Inflammatory macrophage (primary cell): Measurements from ENCODE around the gene CYP4F8.
"Not testable (repeated sequence)": the region's sequence is repeated elsewhere in the genome, so short reads cannot be mapped to it uniquely, and the experiment has no call there.

ENCODE experiments used
- DNase-seq, 2 donors: peaks; one replicate each; pipeline ENCODE4 v3.0.0-alpha.2; 2020 to 2022

Gene CYP4F8

GRCh38 chr19:15644816-15645215 is 29.8 kb downstream of the CYP4F8 start:
- no peak for DNase-seq

GRCh38 chr19:15649526-15649925 is 34.5 kb downstream of the CYP4F8 start:
- DNase-seq = no peak

DNA sequence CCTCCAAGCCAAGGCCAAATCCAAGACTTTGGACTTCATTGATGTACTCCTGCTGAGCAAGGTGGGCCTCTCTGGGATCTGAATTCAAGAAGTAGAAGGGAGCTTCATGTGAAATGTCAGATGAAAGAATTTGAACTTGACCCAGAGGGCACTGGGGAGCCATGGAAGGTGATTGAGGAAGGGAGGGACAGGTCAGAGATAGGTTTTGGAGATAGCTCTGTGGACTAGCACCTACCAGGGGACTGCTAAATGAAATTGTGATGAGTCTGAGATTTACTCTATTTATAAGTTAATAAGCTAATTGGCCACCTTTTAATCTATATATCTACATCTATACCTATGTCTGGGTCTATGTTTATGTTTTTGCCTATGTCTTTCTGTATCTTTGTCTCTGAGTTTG is 35.1 kb downstream of the CYP4F8 start:
- DNase-seq = not testable (repeated sequence)

DNA sequence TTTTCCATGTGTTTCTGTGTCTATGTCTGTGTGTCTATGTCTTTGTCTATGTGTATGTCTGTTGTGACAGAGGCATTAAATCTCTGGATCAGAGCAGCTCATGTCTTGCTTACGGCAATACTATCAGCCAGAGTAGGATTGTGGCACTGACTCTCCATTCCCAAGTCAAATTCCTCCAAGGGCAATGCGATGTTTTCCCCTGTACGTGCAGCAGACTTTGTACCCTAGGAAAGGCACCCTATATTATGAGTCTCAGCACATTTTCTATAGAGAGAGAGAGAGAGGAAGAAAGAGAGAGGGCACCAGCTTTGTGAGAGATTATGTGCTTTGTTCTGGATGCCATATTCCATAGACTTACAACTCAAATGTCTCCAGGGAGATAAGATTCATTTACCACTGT is 36.8 kb downstream of the CYP4F8 start:
- DNase-seq = no peak

- DNase-seq = no peak
These were observed 37.7 kb downstream of the CYP4F8 start for GRCh38 chr19:15652559-15653278.

DNA sequence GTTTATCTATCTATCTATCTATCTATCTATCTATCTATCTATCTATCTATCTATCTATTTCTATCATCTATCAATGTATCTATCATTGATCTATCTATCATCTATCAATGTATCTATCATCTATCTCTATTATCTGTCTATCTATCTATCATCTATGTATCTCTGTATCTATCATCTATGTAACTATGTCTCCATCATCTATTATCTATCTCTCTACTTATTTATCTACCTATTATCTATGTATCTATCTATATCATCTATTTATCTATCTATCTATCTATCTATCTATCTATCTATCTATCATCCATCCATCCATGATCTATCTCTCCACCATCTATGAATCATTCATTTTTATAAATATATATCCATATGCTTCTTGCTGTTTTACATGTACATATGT is 41.4 kb downstream of the CYP4F8 start:
- DNase-seq = no peak

DNA sequence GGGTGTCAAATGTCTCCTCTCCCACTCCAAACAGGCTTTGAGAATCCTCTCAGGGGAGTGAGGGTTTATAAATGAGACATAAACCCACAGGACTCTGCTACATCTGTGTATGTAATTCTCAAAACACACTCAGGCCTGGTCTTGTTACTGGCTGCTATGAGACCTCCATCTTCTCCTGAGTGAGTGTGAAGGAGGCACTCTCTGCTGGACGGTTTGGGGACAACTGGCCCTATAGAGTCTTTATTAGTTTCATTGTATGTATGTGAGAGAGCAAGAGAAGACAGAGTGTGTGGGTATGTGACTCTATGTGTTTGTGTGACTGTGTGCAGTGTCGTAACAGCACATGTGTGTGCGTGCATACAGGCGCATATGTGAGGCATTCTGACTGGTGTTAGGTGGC is 48.2 kb downstream of the CYP4F8 start:
- no peak for DNase-seq

GRCh38 chr19:15666186-15666585 is 51.2 kb downstream of the CYP4F8 start:
- DNase-seq = no peak

DNA sequence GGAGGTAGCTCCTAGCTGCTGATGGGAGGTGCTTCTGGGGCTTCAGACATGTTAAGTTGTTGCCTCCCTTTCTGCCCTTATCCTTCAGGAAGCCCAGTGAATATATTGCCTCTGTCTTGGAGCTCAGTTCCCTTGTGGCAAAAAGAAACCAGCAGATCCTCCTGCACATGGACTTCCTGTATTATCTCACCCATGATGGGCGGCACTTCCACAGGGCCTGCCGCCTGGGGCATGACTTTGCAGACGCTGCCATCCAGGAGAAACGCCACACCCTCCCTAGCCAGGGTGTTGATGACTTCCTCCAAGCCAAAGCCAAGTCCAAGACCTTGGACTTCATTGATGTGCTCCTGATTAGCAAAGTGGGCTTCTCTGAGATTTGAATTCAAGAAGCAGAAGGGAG is 51.9 kb downstream of the CYP4F8 start:
- peak; percentile 75 to 80 for DNase-seq

DNA sequence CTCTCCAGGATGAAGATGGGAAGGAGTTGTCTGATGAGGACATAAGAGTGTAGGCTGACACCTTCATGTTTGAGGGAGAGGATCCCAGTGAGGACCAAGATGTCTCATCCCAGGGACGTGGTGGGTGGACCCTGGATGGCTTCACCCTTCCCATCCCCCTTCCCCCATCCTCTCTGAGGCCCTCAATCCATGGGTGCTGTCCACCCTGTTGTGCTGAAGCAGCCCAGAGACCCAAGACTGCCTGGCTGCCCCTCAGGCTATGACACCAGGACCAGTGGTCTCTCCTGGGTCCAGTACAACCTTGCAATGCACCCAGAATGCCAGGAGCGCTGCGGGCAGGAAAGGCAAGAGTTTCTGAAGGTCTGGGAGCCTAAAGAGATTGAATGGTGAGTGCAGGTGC is 54.4 kb downstream of the CYP4F8 start:
- DNase-seq = no peak

- peak; percentile 36 to 54 for DNase-seq
These were observed 54.9 kb downstream of the CYP4F8 start for GRCh38 chr19:15669891-15670290.

DNA sequence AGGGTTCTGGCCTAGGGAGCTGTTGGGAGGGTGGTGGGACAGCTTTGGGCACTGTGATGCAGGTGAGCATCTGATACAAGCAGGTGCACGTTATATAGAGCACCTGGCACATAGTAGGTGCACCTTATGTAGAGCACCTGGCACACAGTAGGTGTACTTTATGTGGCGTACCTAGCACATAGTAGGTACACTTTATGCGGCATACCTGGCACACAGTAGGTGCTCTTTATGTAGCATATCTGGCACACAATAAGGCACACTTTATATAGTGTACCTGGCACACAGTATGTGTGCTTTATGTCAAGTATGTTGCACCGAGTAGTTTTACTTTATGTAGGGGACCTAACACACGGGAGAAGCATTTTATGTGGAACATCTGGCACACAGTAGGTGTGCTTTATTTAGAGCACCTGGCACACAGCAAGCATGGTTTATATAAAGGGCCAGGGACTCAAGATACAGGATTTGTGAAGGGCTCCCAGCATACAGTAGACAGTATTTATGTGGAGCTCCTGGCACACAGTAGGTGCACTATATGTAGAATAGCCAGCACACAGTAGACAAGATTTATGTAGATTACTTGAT is 56.3 kb downstream of the CYP4F8 start:
- no peak for DNase-seq

GRCh38 chr19:15671891-15672579 is 57.0 kb downstream of the CYP4F8 start:
- DNase-seq = no peak

- DNase-seq = peak in 1 of 2 donors; percentile 6
These were observed 57.7 kb downstream of the CYP4F8 start, which contains the start of gene CYP4F12 for GRCh38 chr19:15672580-15673175. TSS of gene CYP4F12 (plus strand) at chr19:15673087. CDS start at chr19:15673530, 443 bp downstream.

DNA sequence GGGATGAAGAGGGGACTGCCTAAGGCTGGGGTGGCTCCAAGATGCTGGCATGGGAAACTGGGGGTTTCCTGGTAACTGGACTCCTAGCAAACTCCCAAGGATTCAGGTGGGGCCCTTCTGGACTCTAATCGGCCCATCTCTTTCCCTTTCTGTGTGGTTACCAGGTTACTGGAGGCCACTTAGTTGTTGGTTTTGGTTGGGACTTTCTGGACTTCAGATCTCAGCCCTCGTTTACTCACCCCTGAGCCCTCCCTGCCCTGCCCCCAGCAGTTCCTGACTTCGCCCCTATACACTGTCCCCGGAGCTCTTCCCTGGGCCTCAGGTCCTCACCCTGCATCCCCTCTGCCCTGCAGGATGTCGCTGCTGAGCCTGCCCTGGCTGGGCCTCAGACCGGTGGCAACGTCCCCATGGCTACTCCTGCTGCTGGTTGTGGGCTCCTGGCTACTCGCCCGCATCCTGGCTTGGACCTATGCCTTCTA is 58.2 kb downstream of the CYP4F8 start:
- no peak for DNase-seq

- no peak for DNase-seq
These were observed 60.5 kb downstream of the CYP4F8 start for GRCh38 chr19:15675560-15675959.

DNA sequence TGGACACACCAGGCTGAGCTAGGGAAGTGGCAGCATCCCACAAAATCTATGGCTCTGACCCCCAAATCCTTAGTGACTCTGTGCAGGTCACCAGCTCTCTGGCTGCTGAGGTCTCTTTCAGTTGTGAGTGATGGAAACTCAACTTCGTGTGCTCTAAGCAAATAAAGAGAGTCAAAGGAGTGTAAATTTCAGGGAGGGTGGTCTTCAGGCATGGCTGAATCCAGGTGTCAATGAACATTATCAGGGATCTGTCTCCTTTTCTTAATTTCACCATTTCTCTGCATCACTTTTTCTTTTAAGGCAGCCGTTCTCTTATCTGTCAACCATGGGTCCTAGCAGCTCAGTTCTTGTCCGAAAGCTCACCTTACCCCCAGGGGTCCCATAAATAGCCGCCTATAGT is 64.1 kb downstream of the CYP4F8 start:
- no peak for DNase-seq

DNA sequence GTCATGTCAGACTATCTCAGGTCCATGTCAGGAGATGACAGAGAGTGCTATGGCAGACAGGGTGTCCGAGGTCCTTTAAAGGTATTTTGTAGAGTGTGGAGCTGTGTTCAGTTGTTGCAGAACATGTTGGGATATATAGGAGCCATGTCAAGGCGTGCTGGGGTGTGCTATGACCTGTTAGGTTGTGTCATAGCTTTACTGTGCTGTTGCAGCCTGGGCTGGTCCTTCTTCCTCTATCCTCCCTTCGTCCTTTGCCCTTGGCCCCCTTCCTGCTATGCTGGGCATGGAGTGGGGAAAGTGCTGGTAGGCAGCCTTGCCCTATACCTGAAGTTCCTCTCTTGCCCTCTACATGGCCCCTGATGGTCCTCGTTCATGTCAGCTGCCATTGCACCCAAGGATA is 64.8 kb downstream of the CYP4F8 start:
- DNase-seq = not testable (repeated sequence)
